Activated naive CD8-positive, alpha-beta T cell treated with anti-CD3 and anti-CD28 coated beads, Interleukin-2, amount 50 U/mL, for 16 hours (primary cell): ENCODE results near the gene ZMYND11.
A peak's percentile ranks its signal among the peaks of the same experiment; 100 is the strongest.

Source experiments
- DNase-seq: peaks from one replicate; pipeline ENCODE4 v3.0.0-alpha.2; 2020; ENCODE audit warnings: low read depth, low spot score

The ZMYND11 gene

DNA sequence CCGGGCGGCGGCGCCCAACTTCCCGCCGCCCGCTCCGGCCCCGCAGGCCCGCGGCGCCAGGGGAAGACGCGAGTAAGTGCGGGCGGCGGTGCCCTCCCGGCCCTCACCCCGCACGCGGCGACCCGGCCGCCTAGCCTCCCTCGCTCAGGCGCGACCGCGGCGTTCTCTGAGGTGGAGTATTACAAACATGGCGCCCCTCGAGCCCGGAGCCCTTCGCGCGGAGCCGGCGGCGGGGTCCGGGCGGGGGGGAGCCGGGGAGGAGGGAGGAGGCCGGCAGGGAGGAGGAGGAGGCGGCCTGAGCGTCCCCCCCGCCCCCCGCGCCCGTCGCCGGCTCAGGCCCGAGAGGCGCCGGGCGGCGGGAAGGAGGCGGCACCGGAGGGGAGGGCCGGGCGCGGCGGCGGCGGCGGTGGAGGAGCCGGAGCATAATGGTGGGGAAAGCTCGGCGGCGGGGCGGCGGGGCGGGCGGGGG is at the start of gene ZMYND11:
Gene ZMYND11 (plus strand): TSS at position 324 of the 469 bp plus-strand sequence. CDS start 44,558 bp downstream, outside the sequence.
- DNase-seq: peak; percentile 42

GRCh38 chr10:86031-86430 is 49.2 kb upstream of the ZMYND11 start:
- DNase-seq: no peak

DNA sequence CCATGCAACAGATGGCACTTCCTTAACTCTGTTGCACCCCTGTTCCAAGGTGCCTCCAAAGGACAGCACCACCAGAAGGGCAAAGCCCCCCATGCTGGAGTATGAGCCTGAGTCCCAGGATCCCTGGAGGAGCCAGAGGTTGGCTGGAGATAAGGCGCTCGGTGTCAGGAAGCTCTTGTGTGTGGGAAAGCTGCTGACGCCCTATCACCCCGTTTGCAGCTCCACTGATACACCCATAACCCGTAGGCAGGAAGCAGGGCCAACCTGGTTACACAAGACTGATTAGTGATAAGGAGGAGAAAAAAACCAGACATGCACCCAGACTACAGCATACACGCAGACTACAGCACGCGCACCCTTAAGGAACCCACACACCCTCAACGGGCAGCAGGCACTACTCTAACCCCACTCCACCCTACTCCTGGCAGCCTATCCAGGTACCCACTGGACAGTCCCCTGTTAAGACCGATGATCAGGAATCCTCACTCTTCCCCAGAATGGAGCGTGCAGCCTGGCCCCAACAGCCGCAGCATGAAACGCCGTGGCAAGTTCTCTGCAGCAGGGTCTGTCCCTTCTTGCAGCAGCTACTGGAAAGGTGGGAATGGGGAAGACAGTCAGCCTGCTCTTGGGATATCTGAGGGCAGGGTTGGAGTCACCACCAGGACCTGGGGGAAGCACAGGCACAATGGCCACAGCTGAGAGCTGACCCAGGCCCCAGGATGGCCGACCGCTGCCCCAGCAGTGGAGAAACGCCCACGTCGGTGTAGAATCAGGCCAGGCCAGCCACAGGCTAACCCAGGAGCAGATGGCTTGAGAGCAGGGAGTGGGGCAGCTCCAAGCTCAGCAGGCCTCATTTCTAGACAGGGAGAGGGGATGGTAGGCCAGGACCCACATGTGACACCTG is 47.8 kb upstream of the ZMYND11 start:
- DNase-seq: no peak

DNA sequence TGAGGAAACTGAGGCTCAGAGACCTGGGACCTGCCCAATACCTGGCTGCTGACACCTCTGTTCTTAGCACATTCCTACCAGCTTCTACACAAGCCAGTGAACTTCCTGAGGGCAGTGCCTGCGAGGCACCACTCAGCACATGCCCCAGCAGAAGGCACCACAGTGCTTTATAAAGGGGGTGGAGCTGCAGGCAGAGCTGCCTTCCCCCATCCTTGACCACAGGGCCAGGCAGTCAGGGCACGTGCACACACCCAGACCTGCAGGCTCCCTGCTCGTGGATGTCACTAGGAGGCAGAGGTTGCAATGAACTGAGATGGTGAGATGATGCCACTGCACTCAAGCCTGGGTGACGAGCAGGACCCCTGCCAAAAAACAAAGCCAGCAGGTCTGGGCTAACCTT is 47.0 kb upstream of the ZMYND11 start:
- DNase-seq: no peak

- no peak for DNase-seq
Observed at GRCh38 chr10:89248-89647, 46.0 kb upstream of the ZMYND11 start.

DNA sequence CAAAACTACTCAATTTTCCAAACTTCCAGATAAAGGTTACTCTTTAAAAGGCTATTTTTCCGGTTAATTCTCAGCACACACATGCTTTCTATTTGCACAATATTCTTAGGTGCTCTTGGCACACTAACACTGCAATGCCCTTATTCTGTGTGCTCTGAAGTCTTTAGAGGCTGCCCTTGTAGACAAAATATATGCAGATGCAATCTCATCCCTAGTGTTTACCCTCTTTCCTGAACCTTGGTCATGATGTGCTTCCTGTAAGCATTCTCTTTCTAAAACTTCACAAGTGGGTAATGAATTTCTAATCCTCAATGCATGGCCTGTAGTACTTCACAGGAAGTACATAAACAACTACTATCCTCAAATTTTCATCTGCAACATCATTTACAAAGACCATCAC is 45.1 kb upstream of the ZMYND11 start:
- no peak for DNase-seq

DNA sequence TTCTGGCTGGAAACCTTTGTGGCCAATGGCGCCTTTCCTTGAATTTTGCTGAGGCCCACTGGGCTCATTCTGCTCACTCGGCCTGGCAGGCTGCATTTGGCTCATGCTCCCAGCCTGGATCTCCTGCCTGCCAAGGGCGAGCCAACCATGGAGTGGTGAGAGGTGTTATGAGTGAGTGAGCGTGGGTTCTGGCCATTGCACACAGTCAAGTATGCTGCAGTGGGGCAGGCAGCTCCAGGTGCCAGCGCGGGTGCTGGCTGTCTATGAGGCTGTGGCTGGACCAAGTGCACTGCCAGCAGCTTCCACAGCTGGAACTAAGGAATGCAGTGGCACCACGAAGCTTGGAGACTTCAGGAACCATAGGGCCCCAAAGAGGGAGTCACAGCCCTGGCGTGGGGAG is 43.9 kb upstream of the ZMYND11 start:
- DNase-seq: no peak

DNA sequence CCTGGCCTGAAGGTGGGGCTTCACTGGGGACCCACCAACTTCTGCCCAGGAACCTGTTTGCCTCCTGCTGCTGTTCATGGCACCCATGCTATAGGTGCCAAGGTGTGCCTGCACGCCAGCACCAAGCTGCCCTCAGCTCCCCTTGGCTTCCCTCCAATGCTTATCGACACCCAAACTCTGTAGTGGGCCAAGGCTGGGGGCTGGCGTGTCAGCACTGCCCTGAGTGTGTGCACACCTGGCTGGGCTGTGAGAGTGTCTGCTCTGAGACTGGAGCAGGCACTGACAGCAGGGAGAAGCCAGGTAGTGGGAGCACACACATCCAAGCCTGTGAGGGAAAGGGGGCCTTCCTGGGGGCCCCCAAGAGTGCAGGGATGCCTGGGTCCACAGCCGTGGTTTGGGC is 43.1 kb upstream of the ZMYND11 start:
- no peak for DNase-seq

DNA sequence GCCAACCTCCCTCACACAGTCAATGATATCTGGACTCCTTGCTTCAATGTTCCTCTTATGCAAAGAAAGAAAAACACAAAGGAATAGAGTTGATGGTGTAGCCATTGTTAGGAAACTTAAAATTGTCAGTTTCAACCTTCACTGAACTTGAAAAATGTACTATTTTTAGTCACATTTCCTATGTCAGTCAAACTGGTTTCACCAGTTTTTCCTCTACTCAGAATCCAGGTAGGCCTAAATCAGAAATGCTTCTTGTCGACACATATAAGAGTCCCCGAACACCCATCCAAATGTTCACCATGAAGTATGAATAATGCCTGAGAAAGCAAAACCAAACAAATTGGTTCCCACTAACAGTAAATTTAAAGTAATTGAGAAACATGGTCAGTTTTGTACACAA is 42.4 kb upstream of the ZMYND11 start:
- DNase-seq: no peak

DNA sequence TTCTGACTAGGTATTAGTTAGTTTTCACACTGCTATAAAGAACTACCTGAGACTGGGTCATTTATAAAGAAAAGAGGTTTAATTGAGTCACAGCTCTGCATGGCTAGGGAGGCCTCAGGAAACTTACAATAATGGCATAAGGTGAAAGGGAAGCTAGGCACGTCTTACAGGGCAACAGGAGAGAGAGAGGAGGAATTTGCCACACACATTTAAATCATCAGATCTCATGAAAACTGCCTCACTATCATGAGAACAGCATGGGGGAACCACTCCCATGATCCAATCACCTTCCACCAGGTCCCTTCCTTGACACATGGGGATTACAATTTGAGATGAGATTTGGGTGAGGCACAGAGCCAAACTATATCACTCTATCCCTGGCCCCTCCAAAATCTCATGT is 40.6 kb upstream of the ZMYND11 start:
- DNase-seq: no peak

GRCh38 chr10:95356-96115 is 39.7 kb upstream of the ZMYND11 start:
- DNase-seq: no peak

GRCh38 chr10:96466-96865 is 38.8 kb upstream of the ZMYND11 start:
- no peak for DNase-seq

GRCh38 chr10:104416-104815 is 30.8 kb upstream of the ZMYND11 start:
- no peak for DNase-seq

DNA sequence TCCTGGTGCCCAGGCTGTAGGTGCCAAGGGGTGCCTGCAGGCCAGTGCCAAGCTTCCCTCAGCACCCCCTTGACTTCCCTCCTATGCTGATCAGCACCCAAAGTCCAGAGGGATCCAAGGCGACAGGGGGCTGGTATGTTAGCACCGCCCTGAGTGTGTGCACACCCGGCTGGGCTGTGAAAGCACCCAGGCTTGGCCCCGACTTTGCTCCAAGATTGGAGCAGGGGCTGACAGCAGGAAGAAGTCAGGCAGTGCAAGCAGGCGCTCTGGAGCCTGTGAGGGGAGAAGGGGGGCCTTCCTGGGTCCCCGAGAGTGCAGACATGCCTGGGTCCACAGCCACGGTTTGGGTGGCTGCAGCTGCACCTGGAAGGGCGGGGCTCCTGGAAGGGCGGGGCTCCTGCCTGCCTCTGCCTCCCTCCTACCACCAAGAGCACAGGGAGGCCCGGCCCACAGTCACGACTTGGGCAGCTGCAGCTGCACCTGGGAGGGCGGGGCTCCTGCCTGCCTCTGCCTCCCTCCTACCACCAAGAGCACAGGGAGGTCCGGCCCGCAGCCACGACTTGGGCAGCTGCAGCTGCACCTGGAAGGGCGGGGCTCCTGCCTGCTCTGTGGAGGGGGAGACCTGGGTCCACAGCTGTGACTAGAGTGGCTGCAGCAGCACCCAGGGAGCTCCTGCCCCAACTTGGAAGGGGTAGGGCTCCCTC is 30.2 kb upstream of the ZMYND11 start:
- DNase-seq: no peak

DNA sequence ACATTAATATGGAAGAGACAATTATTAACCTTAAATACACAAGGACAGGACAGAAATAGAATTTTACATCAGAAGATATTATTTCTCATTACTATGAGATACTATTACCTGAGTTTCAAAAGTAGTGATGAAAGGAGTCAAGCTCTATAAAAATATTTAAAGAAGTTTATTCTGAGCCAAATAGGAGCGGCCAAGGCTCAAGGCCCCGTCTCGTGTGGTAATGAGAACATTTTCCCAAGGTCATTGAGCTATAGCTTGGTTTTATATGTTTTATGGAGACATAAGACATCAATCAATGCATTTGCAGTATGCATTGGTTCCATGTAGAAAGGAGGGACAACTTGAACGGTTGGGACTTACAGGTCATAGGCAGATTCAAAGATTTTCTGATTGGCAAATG is 29.4 kb upstream of the ZMYND11 start:
- no peak for DNase-seq

GRCh38 chr10:106740-107139 is 28.5 kb upstream of the ZMYND11 start:
- DNase-seq: no peak

DNA sequence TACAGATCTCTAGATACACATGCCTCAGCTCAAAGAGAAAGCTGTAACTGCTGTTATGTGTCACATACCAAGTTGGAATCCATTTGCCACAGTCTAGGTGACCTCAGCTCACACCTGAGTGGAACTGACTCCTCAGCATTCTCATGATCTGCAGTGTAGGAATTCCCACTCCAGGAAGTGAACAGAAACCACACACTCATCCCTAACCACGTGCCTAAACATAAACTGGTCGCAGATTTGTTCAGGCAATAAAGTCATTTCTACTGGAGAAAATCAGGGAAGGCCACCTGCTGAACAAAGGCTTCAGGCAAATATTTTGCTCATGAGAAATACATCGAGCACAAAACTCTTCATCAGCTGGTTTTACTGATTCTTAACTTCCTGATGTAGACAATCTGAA is 23.0 kb upstream of the ZMYND11 start:
- no peak for DNase-seq

- DNase-seq: no peak
Observed at GRCh38 chr10:124874-125273, 10.4 kb upstream of the ZMYND11 start.

DNA sequence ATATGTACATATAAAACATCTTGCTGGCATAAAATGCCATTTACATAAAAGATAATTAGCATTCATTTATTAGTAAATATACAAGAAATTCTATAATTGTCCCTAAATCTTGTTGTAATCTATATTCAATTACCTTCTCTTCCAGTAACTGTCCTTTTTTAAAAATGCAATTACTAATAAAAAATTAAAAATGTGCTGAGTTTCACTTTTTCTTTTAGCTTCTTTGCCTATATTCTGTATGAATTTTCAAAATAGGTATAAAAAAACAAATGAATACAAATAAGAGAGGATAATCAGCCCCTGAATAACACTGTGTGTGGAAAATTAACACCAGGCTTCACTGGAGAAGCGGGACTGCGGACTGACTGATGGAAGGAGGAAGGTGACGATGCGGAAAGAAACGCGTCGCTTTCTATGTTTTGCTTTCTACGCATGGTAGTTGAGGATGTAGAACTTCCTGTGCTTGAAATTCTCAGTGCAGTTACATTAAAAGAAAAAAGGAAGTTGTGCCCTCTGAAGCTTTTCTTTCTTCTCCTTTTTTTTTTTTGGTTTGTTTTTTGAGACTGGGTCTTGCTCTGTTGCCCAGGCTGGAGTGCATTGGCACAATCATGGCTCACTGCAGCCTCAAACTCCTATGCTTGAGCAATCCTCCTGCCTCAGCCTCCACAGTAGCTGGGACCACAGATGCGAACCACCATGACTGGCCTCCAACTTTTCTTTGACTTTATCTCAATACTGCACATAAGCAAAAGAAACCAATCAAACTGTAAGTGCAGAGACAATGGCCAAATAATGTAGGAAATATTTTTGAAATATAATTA is 7.4 kb upstream of the ZMYND11 start:
- DNase-seq: no peak

DNA sequence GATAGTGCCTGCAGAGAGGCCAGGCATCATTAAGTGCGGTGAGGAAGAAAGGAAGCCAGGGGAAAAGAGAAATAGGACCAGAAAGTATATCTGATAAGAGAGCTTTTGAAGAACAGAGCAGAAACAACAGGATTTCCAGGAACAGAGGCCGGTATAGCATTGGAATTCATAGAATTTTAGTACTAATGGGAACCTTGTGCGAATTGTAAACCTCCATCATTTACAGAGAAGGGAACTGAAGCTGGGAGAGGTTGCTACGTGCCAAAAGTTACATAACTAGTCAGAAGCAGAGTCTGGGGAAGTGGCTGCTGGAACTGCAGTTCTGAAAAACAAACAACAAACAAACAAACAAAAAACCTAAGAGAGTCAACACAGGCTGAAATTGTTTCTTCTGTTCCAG is 5.4 kb upstream of the ZMYND11 start:
- DNase-seq: no peak
